Trophoblast cell (in vitro differentiated cells and primary cell): ENCODE measurements around the gene CES3.
A peak's percentile ranks its signal among the peaks of the same experiment; 100 is the strongest.

ENCODE experiments used
- DNase-seq, 2 donors: peaks; one replicate each; pipeline ENCODE4 v3.0.0-alpha.2; 2016
- H2AFZ ChIP-seq: 2 replicates; pipeline ENCODE4 v1.6.1; 2013; ENCODE audit warnings: low read length, moderate library complexity, mild to moderate bottlenecking; ENCODE audit not compliant: insufficient read depth, poor library complexity
- H2AK5ac ChIP-seq: 2 replicates; pipeline ENCODE4 v1.6.1; 2013; ENCODE audit warnings: mild to moderate bottlenecking, low read length
- H2BK120ac ChIP-seq: 2 replicates; pipeline ENCODE4 v1.6.1; 2013; ENCODE audit warnings: low read length, mild to moderate bottlenecking, moderate library complexity; ENCODE audit not compliant: insufficient read depth, poor library complexity
- H2BK12ac ChIP-seq: 2 replicates; pipeline ENCODE4 v1.6.1; 2013; ENCODE audit warnings: mild to moderate bottlenecking, low read length, moderate library complexity
- H2BK5ac ChIP-seq: 2 replicates; pipeline ENCODE4 v1.6.1; 2013; ENCODE audit warnings: low read length, low read depth, moderate library complexity, mild to moderate bottlenecking; ENCODE audit not compliant: poor library complexity
- H3K14ac ChIP-seq: 2 replicates; pipeline ENCODE4 v1.6.1; 2013; ENCODE audit warnings: mild to moderate bottlenecking, low read length
- H3K18ac ChIP-seq: 2 replicates; pipeline ENCODE4 v1.6.1; 2013; ENCODE audit warnings: mild to moderate bottlenecking, low read length
- H3K23ac ChIP-seq: 2 replicates; pipeline ENCODE4 v1.6.1; 2013; ENCODE audit warnings: low read length
- H3K27ac ChIP-seq: 2 replicates; pipeline ENCODE4 v1.5.1; 2013; ENCODE audit warnings: low read depth, mild to moderate bottlenecking, inconsistent platforms, low read length, moderate library complexity
- H3K27me3 ChIP-seq: 2 replicates; pipeline ENCODE4 v1.6.1; 2013; ENCODE audit warnings: inconsistent platforms, mild to moderate bottlenecking, low read length, moderate library complexity; ENCODE audit not compliant: insufficient read depth
- H3K36me3 ChIP-seq, 2 experiments: 1 replicate in 1 of 2; 2 replicates in 1 of 2; pipeline ENCODE4 v1.6.1; 2013; ENCODE audit warnings: low read length in 2 of 2, mild to moderate bottlenecking in 2 of 2, moderate library complexity in 1 of 2; ENCODE audit not compliant: insufficient read depth in 2 of 2, control insufficient read depth in 1 of 2
- H3K4ac ChIP-seq: 2 replicates; pipeline ENCODE4 v1.6.1; 2013; ENCODE audit warnings: low read depth, mild to moderate bottlenecking, low read length, moderate library complexity
- H3K4me1 ChIP-seq, 2 experiments: 1 replicate in 1 of 2; 2 replicates in 1 of 2; pipeline ENCODE4 v1.6.1; 2013; ENCODE audit warnings: low read length in 2 of 2, mild to moderate bottlenecking in 2 of 2, moderate library complexity in 1 of 2; ENCODE audit not compliant: insufficient read depth in 2 of 2, control insufficient read depth in 1 of 2
- H3K4me2 ChIP-seq: 2 replicates; pipeline ENCODE4 v1.6.1; 2013; ENCODE audit warnings: inconsistent platforms, mild to moderate bottlenecking, low read length, moderate library complexity
- H3K4me3 ChIP-seq: 2 replicates; pipeline ENCODE4 v1.5.1; 2013; ENCODE audit warnings: mild to moderate bottlenecking, low read depth, low read length, inconsistent platforms
- H3K79me1 ChIP-seq: one replicate; pipeline ENCODE4 v1.6.1; 2013; ENCODE audit warnings: low read length
- H3K79me2 ChIP-seq: 2 replicates; pipeline ENCODE4 v1.6.1; 2013; ENCODE audit warnings: low read length, mild to moderate bottlenecking; ENCODE audit not compliant: control insufficient read depth, insufficient read depth, poor library complexity
- H3K9ac ChIP-seq: 2 replicates; pipeline ENCODE4 v1.6.1; 2013; ENCODE audit warnings: mild to moderate bottlenecking, low read length
- H3K9me3 ChIP-seq: 2 replicates; pipeline ENCODE4 v1.6.1; 2013; ENCODE audit warnings: low read depth, mild to moderate bottlenecking, control low read depth, inconsistent platforms, low read length; ENCODE audit not compliant: insufficient read depth
- H4K12ac ChIP-seq: 2 replicates; pipeline ENCODE4 v1.6.1; 2013; ENCODE audit warnings: low read depth, mild to moderate bottlenecking, low read length, moderate library complexity
- H4K8ac ChIP-seq: 2 replicates; pipeline ENCODE4 v1.6.1; 2013; ENCODE audit warnings: low read depth, mild to moderate bottlenecking, low read length, moderate library complexity
- H4K91ac ChIP-seq: one replicate; pipeline ENCODE4 v1.6.1; 2013; ENCODE audit warnings: low read depth, mild to moderate bottlenecking, low read length, moderate library complexity
- WGBS: extraction: QIAGEN DNeasy Blood & Tissue Kit; methylation state at CpG from one replicate; pipeline ENCODE4 v1.1.7; 2013; ENCODE audit warnings: missing lambda C conversion rate; ENCODE audit not compliant: insufficient read length, insufficient coverage; ENCODE audit errors: extremely low coverage; 5-methylcytosine and 5-hydroxymethylcytosine counted together

Gene CES3

DNA sequence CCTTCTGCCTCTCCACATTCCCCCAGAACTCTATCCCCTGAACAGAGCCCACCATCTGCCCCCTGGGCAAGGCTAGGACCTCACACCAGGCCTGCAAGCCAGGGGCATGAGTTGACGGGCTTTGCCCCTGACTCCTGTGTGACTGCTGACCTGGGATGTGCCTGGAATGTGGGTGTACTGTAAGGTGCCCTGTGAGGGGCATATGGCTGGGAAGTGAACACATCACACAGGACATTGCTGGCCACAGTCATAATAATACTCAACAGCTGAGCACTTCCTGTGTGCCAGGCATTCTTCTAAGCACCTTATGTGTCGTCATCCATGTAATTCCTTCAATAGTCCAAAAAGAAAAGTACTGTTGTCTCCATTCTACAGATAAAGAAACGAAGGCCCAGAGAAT lies 40.7 kb downstream of the CES3 start:
- Histone ChIP-seq H2BK12ac (no peak overlapping the region), H3K4me1 (peaks cover 10 to 12% of the 10 kb centered on the region in 2 experiments), H3K9ac (peak overlapping the region; percentile 36), H2BK5ac (no peak overlapping the region), H3K79me1 (no peaks in the 10 kb centered on the region), H3K4me2 (no peak overlapping the region), H4K8ac (no peak overlapping the region), H2AFZ (no peak overlapping the region), H3K23ac (no peak overlapping the region), H2BK120ac (no peak overlapping the region), H3K9me3 (peaks cover 4% of the 10 kb centered on the region), H3K27ac (no peak overlapping the region), H4K91ac (no peak overlapping the region), H3K4me3 (no peak overlapping the region), H2AK5ac (no peak overlapping the region), H3K4ac (no peak overlapping the region), H3K27me3 (peaks cover 16% of the 10 kb centered on the region), H4K12ac (no peak overlapping the region), H3K18ac (no peak overlapping the region), H3K14ac (no peak overlapping the region), H3K36me3 (no peaks in the 10 kb centered on the region), H3K79me2 (no peaks in the 10 kb centered on the region)
- WGBS: no CpG with 5 or more reads among the region's 3 CpGs
- DNase-seq: no peak

GRCh38 chr16:67006930-67007658 lies 46.0 kb downstream of the CES3 start:
- Histone ChIP-seq H4K12ac (no peak overlapping the region), H4K91ac (no peak overlapping the region), H2AK5ac (no peak overlapping the region), H3K23ac (no peak overlapping the region), H3K4me1 (peaks cover 3 to 8% of the 10 kb centered on the region in 2 experiments), H3K4me2 (no peak overlapping the region), H3K27ac (no peak overlapping the region), H3K27me3 (no peaks in the 10 kb centered on the region), H3K36me3 (no peaks in the 10 kb centered on the region), H3K79me1 (no peaks in the 10 kb centered on the region), H2AFZ (no peak overlapping the region), H3K9ac (no peak overlapping the region), H3K4ac (no peak overlapping the region), H3K9me3 (peaks cover 2% of the 10 kb centered on the region), H3K18ac (no peak overlapping the region), H3K4me3 (no peak overlapping the region), H2BK12ac (no peak overlapping the region), H2BK120ac (no peak overlapping the region), H2BK5ac (no peak overlapping the region), H4K8ac (no peak overlapping the region), H3K14ac (no peak overlapping the region), H3K79me2 (no peaks in the 10 kb centered on the region)
- peak; percentile 26 to 45 for DNase-seq
- WGBS: no CpG with 5 or more reads among the region's 12 CpGs

GRCh38 chr16:67009158-67009557 lies 48.1 kb downstream of the CES3 start:
- Histone ChIP-seq H3K36me3 (no peaks in the 10 kb centered on the region), H3K9me3 (peaks cover 2% of the 10 kb centered on the region), H2BK12ac (no peak overlapping the region), H3K23ac (no peak overlapping the region), H2BK5ac (no peak overlapping the region), H2AK5ac (no peak overlapping the region), H3K18ac (no peak overlapping the region), H3K4me3 (no peak overlapping the region), H3K27me3 (peaks cover 8% of the 10 kb centered on the region), H3K14ac (no peak overlapping the region), H3K4me2 (no peak overlapping the region), H4K8ac (no peak overlapping the region), H3K4ac (no peak overlapping the region), H3K79me2 (no peaks in the 10 kb centered on the region), H3K4me1 (peaks cover 10 to 17% of the 10 kb centered on the region in 2 experiments), H2AFZ (no peak overlapping the region), H3K27ac (no peak overlapping the region), H3K79me1 (peaks cover under 1% of the 10 kb centered on the region), H4K91ac (no peak overlapping the region), H3K9ac (no peak overlapping the region), H4K12ac (no peak overlapping the region), H2BK120ac (no peak overlapping the region)
- no peak for DNase-seq
- WGBS: no CpG with 5 or more reads among the region's 1 CpG

DNA sequence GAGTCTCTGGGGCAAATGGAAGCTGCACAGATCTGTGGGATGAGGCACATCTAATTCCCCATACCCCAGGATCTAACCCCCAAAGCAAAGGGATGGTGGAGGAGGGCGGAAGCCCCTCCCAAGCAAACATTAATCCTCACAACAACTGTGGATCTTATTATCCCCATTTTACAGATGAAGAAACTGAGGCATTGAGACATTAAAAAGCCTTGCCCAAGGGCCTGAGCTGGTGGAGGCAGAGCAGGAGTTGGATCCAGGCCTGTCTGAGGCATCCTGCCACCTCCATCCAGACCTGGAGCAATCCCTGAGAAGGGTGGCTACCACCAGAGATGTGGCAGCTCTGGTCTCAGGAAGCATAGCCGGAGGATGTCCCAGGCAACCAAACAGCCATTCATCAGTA lies 50.2 kb downstream of the CES3 start:
- no peak overlapping the region for H2BK120ac ChIP-seq
- no peak overlapping the region for H3K4ac ChIP-seq
- H3K9ac ChIP-seq: no peak overlapping the region
- no peak overlapping the region for H3K27ac ChIP-seq
- H2BK12ac ChIP-seq: no peak overlapping the region
- no peaks in the 10 kb centered on the region for H3K36me3 ChIP-seq
- no peaks in the 10 kb centered on the region for H3K79me2 ChIP-seq
- no peak overlapping the region for H3K4me2 ChIP-seq
- H3K79me1 ChIP-seq: peaks cover 6% of the 10 kb centered on the region
- no peak overlapping the region for H3K18ac ChIP-seq
- peaks cover 13% of the 10 kb centered on the region for H3K27me3 ChIP-seq
- H3K9me3 ChIP-seq: no peaks in the 10 kb centered on the region
- no peak overlapping the region for H4K12ac ChIP-seq
- no peak overlapping the region for H3K14ac ChIP-seq
- no peak overlapping the region for H4K8ac ChIP-seq
- H4K91ac ChIP-seq: no peak overlapping the region
- no peak overlapping the region for H3K4me3 ChIP-seq
- no peak overlapping the region for H2AK5ac ChIP-seq
- H2AFZ ChIP-seq: no peak overlapping the region
- no peak overlapping the region for H2BK5ac ChIP-seq
- H3K4me1 ChIP-seq: peaks cover 21 to 27% of the 10 kb centered on the region in 2 experiments
- WGBS: no CpG with 5 or more reads among the region's 2 CpGs
- no peak overlapping the region for H3K23ac ChIP-seq
- no peak for DNase-seq
